GM12892 (cell line): Measurements from ENCODE around the gene IP6K1.

Source experiments
- POLR2A ChIP-seq: IDR thresholded peaks from 2 replicates; pipeline ENCODE4 v1.6.1; 2011; ENCODE audit warnings: low read depth, low read length, control low read depth
- POLR2AphosphoS5 ChIP-seq: IDR thresholded peaks from 2 replicates; pipeline ENCODE4 v1.6.1; 2011; ENCODE audit warnings: low read depth, low read length, control low read depth
- TAF1 ChIP-seq: IDR thresholded peaks from 2 replicates; pipeline ENCODE4 v1.6.1; 2011; ENCODE audit warnings: low read depth, mild to moderate bottlenecking, control low read depth, low read length, borderline replicate concordance

DNA sequence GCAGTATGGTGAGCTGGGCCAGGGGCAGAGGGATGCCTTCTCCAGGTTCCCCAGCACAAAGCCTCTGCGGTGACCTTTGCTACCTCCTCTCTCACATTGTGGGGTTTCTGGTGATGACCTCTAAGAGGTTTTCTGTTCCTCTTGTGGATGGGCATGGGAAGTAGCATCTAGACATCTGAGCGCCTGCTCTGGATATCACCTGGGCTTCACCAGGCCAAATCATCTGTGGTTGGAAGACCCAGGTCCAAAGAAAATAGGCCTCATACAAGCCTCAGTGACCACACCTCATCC is 105.2 kb downstream of the IP6K1 start:
- TF ChIP-seq POLR2A (no peak), TAF1 (no peak), POLR2AphosphoS5 (no peak)
